Choroid plexus epithelial cell (primary cell): ENCODE data around the gene LCN10.

Experiments
- DNase-seq: peaks from one replicate; pipeline ENCODE4 v3.0.0-alpha.2; 2010; ENCODE audit warnings: low read depth
- H3K4me3 ChIP-seq: 2 replicates; pipeline ENCODE4 v1.5.1; 2011; ENCODE audit warnings: low read depth, mild to moderate bottlenecking, control low read depth, low read length, moderate library complexity
- CTCF ChIP-seq: conservative IDR thresholded peaks from 2 replicates; pipeline ENCODE4 v1.5.1; 2011; ENCODE audit warnings: low read depth, mild to moderate bottlenecking, control low read depth, inconsistent platforms, low read length, moderate library complexity

Gene LCN10

GRCh38 chr9:136694872-136695247 is 47.9 kb downstream of the LCN10 start:
- no peak overlapping the region for H3K4me3 ChIP-seq
- DNase-seq = no peak
- no peak for TF ChIP-seq CTCF

- peak; percentile 80 for TF ChIP-seq CTCF
- H3K4me3 ChIP-seq = no peak overlapping the region
- peak; percentile 43 for DNase-seq
These were observed 48.4 kb downstream of the LCN10 start for GRCh38 chr9:136694163-136694871.

DNA sequence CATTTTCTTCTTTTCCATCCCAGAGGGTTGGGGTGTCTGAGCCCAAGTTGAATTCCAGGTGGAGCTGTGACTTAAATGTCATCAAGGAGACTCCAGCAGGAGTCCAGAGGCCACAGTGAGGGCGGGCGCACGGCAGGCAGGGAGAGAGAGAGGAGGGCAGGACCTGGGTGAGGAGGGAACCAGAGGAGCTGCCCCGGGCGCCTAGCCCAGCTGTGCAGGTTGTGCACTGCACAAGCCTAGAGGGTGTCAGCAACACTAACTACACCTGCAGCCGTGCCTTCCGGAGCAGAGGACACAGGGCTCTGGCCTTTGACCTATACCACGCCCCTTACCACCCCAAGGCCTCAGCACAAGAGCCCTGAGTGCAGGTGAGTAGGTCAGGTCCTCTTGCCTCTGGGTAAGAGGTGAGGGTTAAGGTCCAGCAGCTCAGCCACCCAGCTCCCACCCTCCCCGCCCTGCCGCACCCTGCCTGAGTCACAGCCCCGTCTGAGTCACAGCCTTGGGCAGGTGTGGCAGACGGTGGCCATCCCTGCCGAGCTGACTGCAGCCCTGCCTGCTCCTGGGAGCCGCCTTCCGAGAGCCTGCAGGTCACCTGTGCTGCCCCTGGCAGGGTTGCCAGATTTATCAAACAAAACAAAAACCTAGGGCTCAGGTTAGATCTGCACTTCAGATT is 49.1 kb downstream of the LCN10 start:
- H3K4me3 ChIP-seq = no peak overlapping the region
- TF ChIP-seq CTCF = no peak
- DNase-seq = no peak

DNA sequence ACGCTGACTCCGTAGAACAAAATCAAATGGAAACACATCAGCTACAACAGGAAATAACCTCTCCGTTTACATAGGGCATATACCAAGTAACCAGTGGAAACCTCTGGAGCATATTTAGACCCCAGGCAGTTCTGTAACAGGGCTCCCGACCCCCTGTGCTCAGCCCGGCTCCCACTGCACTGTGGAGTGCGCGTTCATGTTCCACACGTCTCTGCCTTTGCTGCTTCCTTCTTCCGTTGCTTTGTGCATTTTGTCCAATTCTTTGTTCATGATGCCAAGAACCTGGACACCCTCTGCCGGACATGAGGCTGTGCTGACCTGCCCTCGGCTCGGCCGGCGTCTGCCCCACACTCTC is 49.6 kb downstream of the LCN10 start:
- no peak overlapping the region for H3K4me3 ChIP-seq
- no peak for TF ChIP-seq CTCF
- DNase-seq = no peak

GRCh38 chr9:136692185-136693134 is 50.3 kb downstream of the LCN10 start:
- no peak overlapping the region for H3K4me3 ChIP-seq
- no peak for TF ChIP-seq CTCF
- DNase-seq = no peak

- no peak for TF ChIP-seq CTCF
These were observed 51.2 kb downstream of the LCN10 start for GRCh38 chr9:136691316-136692184.

More at GRCh38 chr9:136691316-136692184, 51.2 kb downstream of the LCN10 start:
- H3K4me3 ChIP-seq = no peak overlapping the region
- DNase-seq = no peak
